PC-9 (cell line): ENCODE measurements around the gene FOXP1.

Experiments used
- CTCF ChIP-seq: fragments of 200-600 bp; sonication (generic); conservative IDR thresholded peaks from 2 replicates; pipeline ENCODE4 v1.6.1; 2017; ENCODE audit warnings: mixed run types, antibody characterized with exemption, mild to moderate bottlenecking, moderate library complexity
- EZH2 ChIP-seq: fragments of 200-600 bp; sonication (generic); IDR thresholded peaks from 2 replicates; pipeline ENCODE4 v1.8.0; 2017; ENCODE audit warnings: antibody characterized with exemption, low read depth

GRCh38 chr3:71447197-71447596 lies 136.3 kb downstream of the FOXP1 start:
- TF ChIP-seq EZH2 (no peak), CTCF (no peak)
